Spleen (tissue), 7 donors: ENCODE data around the gene SYNDIG1.

Source experiments
- POLR2A ChIP-seq, 3 donors: fragments of 450-650 bp; IDR thresholded peaks; one replicate each; pipeline ENCODE4 v1.5.1; 2017; ENCODE audit warnings: antibody characterized with exemption in 3 of 3, mild to moderate bottlenecking in 1 of 3
- TF ChIP-seq, protein P1 (sequence below), 11 experiments: fragments of 200-600 bp in 7 of 11; fragments of 450-650 bp in 4 of 11; sonication (generic) in 4 of 11; IDR thresholded peaks in 8 of 11; conservative IDR thresholded peaks in 3 of 11; 1 replicate in 7 of 11; 2 replicates in 4 of 11; pipeline versions ENCODE4 v1.4.0 to v1.8.0; 2016 to 2021; ENCODE audit warnings: antibody characterized with exemption in 11 of 11, inconsistent platforms in 4 of 11, mild to moderate bottlenecking in 1 of 11
- donor health status: DM: no; HTN: no; CAD: no; lungs with moderate emphysema.
- donor health status: DM: no; HTN: no; CAD: no.
- donor health status: DM: no; HTN: no; CAD: no.

DNA sequence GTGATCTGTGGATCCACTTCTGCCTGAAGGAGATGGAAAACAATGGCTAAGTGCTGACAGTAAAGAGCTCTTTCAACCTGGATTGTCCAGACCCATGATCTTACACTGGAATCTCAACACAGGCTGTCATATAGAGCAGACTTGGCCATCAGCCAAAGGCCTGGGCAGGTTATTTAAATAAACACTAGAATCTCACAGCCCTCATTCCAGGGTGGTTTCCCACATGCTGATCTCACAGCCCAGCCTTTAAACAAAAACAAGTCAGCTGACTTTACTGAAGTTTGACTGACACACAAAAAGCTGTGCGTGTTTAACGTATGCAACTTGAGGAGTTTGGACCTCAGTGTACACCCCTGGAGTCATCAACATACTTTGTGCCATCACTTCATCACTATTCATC is 28.4 kb downstream of the SYNDIG1 start:
- TF ChIP-seq, protein P1, sequence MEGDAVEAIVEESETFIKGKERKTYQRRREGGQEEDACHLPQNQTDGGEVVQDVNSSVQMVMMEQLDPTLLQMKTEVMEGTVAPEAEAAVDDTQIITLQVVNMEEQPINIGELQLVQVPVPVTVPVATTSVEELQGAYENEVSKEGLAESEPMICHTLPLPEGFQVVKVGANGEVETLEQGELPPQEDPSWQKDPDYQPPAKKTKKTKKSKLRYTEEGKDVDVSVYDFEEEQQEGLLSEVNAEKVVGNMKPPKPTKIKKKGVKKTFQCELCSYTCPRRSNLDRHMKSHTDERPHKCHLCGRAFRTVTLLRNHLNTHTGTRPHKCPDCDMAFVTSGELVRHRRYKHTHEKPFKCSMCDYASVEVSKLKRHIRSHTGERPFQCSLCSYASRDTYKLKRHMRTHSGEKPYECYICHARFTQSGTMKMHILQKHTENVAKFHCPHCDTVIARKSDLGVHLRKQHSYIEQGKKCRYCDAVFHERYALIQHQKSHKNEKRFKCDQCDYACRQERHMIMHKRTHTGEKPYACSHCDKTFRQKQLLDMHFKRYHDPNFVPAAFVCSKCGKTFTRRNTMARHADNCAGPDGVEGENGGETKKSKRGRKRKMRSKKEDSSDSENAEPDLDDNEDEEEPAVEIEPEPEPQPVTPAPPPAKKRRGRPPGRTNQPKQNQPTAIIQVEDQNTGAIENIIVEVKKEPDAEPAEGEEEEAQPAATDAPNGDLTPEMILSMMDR (IDR thresholded peaks at IDR 0.05 in 8 of 11, conservative IDR thresholded peaks at IDR 0.05 in 3 of 11): no peak
- TF ChIP-seq POLR2A (IDR thresholded peaks at IDR 0.05): no peak
